Measurements from ENCODE around the gene ITGB3.

ITGB3 gene

GRCh38 chr17:47295874-47296255 is 42.2 kb downstream of the ITGB3 start:
- Histone ChIP-seq H3K4me3 (no peak overlapping the region), H3K4me1 (no peaks in the 10 kb centered on the region), H3K9me3 (no peaks in the 10 kb centered on the region), H3K36me3 (replicated peaks) (no peaks in the 10 kb centered on the region), H3K27me3 (ENCODE audit: low read depth) (no peaks in the 10 kb centered on the region)
- DNase-seq (ENCODE audit: low spot score in 2 of 2) = no peak
- in situ Hi-C loops (cut with MboI; ENCODE audit: low sequenced_read_pairs) = no loop called here

- no peak for DNase-seq (ENCODE audit: low spot score in 2 of 2)
- in situ Hi-C loops (cut with MboI; ENCODE audit: low sequenced_read_pairs) = no loop called here
- no peaks in the 10 kb centered on the region for H3K4me1 ChIP-seq
- H3K36me3 ChIP-seq (replicated peaks) = no peaks in the 10 kb centered on the region
- H3K27me3 ChIP-seq (ENCODE audit: low read depth) = no peaks in the 10 kb centered on the region
- no peak overlapping the region for H3K4me3 ChIP-seq
- H3K9me3 ChIP-seq = 0 out of 2 replicates have a peak, but pooled peaks cover 2% of the 10 kb centered on the region
These were observed 44.2 kb downstream of the ITGB3 start for GRCh38 chr17:47297661-47298400.

GRCh38 chr17:47298712-47299111 is 45.1 kb downstream of the ITGB3 start:
- Histone ChIP-seq H3K4me1 (no peaks in the 10 kb centered on the region), H3K4me3 (no peak overlapping the region), H3K36me3 (replicated peaks) (no peaks in the 10 kb centered on the region), H3K27me3 (ENCODE audit: low read depth) (no peaks in the 10 kb centered on the region), H3K9me3 (0 out of 2 replicates have a peak, but pooled peaks cover 2% of the 10 kb centered on the region)
- DNase-seq (ENCODE audit: low spot score in 2 of 2) = no peak
- in situ Hi-C loops (cut with MboI; ENCODE audit: low sequenced_read_pairs) = no loop called here

DNA sequence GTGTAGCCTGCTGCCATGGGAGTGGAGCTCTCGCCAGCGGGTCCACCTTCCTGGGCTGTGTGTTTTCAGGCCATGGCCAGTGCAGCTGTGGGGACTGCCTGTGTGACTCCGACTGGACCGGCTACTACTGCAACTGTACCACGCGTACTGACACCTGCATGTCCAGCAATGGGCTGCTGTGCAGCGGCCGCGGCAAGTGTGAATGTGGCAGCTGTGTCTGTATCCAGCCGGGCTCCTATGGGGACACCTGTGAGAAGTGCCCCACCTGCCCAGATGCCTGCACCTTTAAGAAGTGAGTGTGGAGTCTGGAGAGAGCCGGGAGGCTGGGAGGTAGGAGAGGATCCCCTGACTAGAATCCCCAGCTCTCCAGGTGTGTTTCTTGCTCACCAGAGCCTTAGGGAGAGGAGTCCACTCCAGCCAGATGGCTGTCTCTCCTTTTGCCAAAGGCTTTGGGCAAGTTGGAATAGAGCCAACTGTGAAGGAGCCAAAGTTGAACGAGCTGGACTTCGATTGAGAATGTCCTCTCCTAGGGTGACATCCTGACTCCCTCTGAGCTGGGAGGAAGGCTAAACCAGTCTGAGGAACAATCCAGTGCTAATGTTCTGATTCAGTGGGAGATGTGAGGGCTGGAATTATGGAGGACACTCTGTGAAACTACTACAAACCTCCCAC is 45.7 kb downstream of the ITGB3 start:
- Histone ChIP-seq H3K9me3 (0 out of 2 replicates have a peak, but pooled peaks cover 2% of the 10 kb centered on the region), H3K36me3 (replicated peaks) (no peaks in the 10 kb centered on the region), H3K27me3 (ENCODE audit: low read depth) (no peaks in the 10 kb centered on the region), H3K4me3 (no peak overlapping the region), H3K4me1 (no peaks in the 10 kb centered on the region)
- no peak for DNase-seq (ENCODE audit: low spot score in 2 of 2)
- in situ Hi-C loops (cut with MboI; ENCODE audit: low sequenced_read_pairs) = no loop called here

DNA sequence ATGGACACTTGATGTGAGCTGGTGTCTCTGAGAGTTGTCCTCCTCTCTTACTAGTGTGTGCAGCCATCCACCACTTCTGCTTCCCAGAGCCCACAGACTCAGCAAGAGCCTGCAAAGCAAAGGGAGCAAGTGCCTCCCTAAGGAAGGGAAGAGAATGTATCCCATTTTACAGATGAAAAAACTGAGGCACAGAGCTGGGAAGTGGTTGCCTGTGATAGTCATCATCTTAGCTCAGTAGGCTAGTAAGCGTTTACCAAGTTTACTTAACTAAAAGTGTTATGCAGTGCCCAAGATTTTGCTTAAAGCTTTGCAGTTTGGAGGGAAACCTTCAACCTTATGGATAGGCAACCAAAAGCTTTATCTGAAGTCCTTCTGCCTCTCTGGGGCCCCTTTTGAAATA is 47.1 kb downstream of the ITGB3 start:
- H3K27me3 ChIP-seq (ENCODE audit: low read depth) = no peaks in the 10 kb centered on the region
- in situ Hi-C loops (cut with MboI; ENCODE audit: low sequenced_read_pairs) = no loop called here
- H3K4me3 ChIP-seq = no peak overlapping the region
- no peak for DNase-seq (ENCODE audit: low spot score in 2 of 2)
- 0 out of 2 replicates have a peak, but pooled peaks cover 2% of the 10 kb centered on the region for H3K9me3 ChIP-seq
- H3K4me1 ChIP-seq = no peaks in the 10 kb centered on the region
- H3K36me3 ChIP-seq (replicated peaks) = no peaks in the 10 kb centered on the region

DNA sequence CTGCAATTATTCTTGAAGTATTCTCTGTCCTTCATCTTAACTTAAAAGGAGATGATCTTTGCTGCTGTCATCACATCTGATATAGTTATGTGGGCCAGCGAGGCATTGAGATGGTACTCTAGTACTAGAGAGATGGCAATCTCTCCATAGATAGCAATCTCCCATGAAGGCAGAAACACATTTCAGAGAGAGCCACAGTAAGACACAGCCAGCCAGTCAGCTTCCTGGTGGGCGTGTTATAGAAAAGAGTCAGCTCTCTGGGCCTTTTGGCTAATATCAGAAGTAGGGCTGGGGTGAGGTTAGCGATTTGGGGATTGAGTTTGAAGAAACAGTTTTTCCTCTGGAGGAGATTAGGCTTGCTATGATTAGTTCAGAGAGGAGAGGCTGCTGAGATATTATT is 47.5 kb downstream of the ITGB3 start:
- in situ Hi-C loops (cut with MboI; ENCODE audit: low sequenced_read_pairs) = no loop called here
- Histone ChIP-seq H3K4me1 (no peaks in the 10 kb centered on the region), H3K9me3 (0 out of 2 replicates have a peak, but pooled peaks cover 2% of the 10 kb centered on the region), H3K4me3 (no peak overlapping the region), H3K27me3 (ENCODE audit: low read depth) (no peaks in the 10 kb centered on the region), H3K36me3 (replicated peaks) (no peaks in the 10 kb centered on the region)
- no peak for DNase-seq (ENCODE audit: low spot score in 2 of 2)

DNA sequence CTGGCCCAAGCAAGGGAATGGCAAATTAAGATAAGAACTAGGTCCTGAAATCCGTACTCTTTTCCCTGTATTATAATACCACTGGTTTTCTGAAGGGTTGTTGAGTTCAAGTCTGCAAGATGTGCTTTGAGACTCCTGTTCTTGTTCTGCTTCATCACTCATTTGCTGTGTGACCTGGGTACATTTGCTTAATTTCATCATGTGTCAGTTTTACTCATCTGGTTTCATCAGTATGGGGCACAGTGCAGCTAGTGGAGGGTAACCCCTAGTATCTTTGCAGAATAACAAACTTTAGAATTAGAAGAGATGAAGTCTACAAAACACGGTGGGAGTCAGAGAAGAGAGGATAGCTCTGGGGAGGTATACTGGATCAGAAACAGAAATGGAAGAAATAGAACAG is 48.2 kb downstream of the ITGB3 start:
- H3K4me3 ChIP-seq = no peak overlapping the region
- no peaks in the 10 kb centered on the region for H3K4me1 ChIP-seq
- in situ Hi-C loops (cut with MboI; ENCODE audit: low sequenced_read_pairs) = no loop called here
- H3K27me3 ChIP-seq (ENCODE audit: low read depth) = no peaks in the 10 kb centered on the region
- H3K9me3 ChIP-seq = 0 out of 2 replicates have a peak, but pooled peaks cover 2% of the 10 kb centered on the region
- DNase-seq (ENCODE audit: low spot score in 2 of 2) = no peak
- H3K36me3 ChIP-seq (replicated peaks) = no peaks in the 10 kb centered on the region

DNA sequence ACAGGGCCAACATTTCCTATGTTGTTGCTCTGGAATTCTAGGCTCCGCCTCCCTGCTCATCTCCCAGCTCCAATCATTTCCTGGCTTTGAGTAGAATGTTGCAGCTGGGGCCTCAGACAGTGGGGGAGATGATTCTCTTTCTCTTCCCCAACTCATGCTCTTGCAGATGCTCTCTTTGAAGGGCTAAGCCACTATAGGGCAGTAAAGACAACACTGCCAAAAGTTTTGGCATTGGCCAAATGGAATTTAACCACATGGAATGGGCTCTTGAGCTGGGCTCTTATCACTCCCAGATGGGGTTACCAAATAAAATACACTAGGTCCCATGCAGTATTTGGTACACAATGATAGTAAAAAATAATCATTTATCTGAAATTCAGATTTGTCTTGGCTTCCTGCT is 50.6 kb downstream of the ITGB3 start:
- Histone ChIP-seq H3K4me3 (no peak overlapping the region), H3K36me3 (replicated peaks) (no peaks in the 10 kb centered on the region), H3K4me1 (no peaks in the 10 kb centered on the region), H3K27me3 (ENCODE audit: low read depth) (no peaks in the 10 kb centered on the region), H3K9me3 (0 out of 2 replicates have a peak, but pooled peaks cover 2% of the 10 kb centered on the region)
- no peak for DNase-seq (ENCODE audit: low spot score in 2 of 2)
- in situ Hi-C loops (cut with MboI; ENCODE audit: low sequenced_read_pairs) = no loop called here

GRCh38 chr17:47305302-47305923 is 51.8 kb downstream of the ITGB3 start:
- 0 out of 2 replicates have a peak, but pooled peaks cover 2% of the 10 kb centered on the region for H3K9me3 ChIP-seq
- no peak for DNase-seq (ENCODE audit: low spot score in 2 of 2)
- in situ Hi-C loops (cut with MboI; ENCODE audit: low sequenced_read_pairs) = no loop called here
- H3K4me1 ChIP-seq = no peaks in the 10 kb centered on the region
- H3K4me3 ChIP-seq = no peak overlapping the region
- no peaks in the 10 kb centered on the region for H3K36me3 ChIP-seq (replicated peaks)
- no peaks in the 10 kb centered on the region for H3K27me3 ChIP-seq (ENCODE audit: low read depth)

DNA sequence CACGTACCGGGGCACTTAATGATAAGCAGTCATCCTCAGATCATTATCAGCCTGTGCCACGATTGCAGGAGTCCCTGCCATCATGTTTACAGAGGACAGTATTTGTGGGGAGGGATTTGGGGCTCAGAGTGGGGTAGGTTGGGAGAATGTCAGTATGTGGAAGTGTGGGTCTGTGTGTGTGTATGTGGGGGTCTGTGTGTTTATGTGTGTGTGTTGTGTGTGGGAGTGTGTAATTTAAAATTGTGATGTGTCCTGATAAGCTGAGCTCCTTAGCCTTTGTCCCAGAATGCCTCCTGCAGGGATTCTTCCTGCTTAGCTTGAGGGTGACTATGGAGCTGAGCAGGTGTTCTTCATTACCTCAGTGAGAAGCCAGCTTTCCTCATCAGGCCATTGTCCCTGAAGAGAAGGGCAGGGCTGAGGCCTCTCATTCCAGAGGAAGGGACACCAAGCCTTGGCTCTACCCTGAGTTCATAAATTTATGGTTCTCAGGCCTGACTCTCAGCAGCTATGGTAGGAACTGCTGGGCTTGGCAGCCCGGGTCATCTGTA is 56.6 kb downstream of the ITGB3 start:
- no peak for DNase-seq (ENCODE audit: low spot score in 2 of 2)
- no peaks in the 10 kb centered on the region for H3K36me3 ChIP-seq (replicated peaks)
- H3K4me3 ChIP-seq = no peak overlapping the region
- no peaks in the 10 kb centered on the region for H3K4me1 ChIP-seq
- H3K27me3 ChIP-seq (ENCODE audit: low read depth) = no peaks in the 10 kb centered on the region
- in situ Hi-C loops (cut with MboI; ENCODE audit: low sequenced_read_pairs) = loop anchor here (5.0 kb wide), 1 partner anchor 78 kb away; no protein-coding TSS in a partner anchor
- no peaks in the 10 kb centered on the region for H3K9me3 ChIP-seq

DNA sequence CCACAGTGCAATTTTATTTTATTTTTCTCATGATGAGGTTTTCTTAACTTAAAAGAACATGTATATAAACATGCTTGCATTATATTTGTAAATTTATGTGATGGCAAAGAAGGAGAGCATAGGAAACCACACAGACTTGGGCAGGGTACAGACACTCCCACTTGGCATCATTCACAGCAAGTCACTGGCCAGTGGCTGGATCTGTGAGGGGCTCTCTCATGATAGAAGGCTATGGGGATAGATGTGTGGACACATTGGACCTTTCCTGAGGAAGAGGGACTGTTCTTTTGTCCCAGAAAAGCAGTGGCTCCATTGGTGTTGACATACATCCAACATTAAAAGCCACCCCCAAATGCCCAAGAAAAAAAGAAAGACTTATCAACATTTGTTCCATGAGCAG is 57.8 kb downstream of the ITGB3 start:
- in situ Hi-C loops (cut with MboI; ENCODE audit: low sequenced_read_pairs) = loop anchor here (5.0 kb wide), 1 partner anchor 79 kb away; no protein-coding TSS in a partner anchor
- no peaks in the 10 kb centered on the region for H3K9me3 ChIP-seq
- no peaks in the 10 kb centered on the region for H3K36me3 ChIP-seq (replicated peaks)
- H3K4me1 ChIP-seq = no peaks in the 10 kb centered on the region; the same call in 1 of the 2 replicates
- H3K4me3 ChIP-seq = no peak overlapping the region
- DNase-seq (ENCODE audit: low spot score in 2 of 2) = no peak
- H3K27me3 ChIP-seq (ENCODE audit: low read depth) = no peaks in the 10 kb centered on the region

DNA sequence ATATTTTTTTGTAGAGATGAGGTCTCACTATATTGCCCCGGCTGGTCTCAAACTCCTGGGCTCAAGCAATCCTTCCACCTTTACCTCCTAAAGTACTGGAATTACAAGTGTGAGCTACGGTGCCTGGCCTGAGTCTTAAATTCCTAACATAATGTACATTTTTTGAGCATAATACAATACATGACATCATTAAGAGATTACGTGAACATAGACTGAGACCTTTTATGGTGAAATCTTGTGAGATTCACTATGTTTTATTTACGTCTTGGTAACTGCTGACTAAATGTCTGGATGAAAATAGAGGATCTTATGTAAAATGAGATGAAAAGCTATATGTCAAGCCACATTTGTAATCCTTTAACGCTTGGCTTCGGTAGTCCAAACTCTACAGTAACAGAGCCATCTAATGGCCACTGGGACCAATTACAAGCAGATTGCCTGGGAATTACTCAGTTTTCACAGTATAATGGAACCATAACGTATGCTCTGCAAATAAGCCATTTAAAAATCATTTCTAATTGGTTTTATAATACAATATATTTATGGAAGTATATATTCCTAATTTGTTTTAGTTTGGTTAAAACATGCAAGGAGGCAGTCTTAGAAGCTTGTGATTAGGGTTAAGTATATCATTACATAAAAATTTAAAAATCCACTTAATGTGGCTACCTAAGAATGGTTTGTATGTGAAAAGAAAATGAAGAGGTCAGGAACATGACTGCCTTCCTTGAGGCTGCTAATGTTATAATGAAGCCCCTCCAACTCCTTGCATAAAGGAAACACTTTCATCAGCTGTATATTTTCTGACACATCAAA is 62.0 kb downstream of the ITGB3 start:
- Histone ChIP-seq H3K4me3 (no peak overlapping the region), H3K4me1 (no peaks in the 10 kb centered on the region; the same call in 1 of the 2 replicates), H3K36me3 (replicated peaks) (no peaks in the 10 kb centered on the region), H3K27me3 (ENCODE audit: low read depth) (no peaks in the 10 kb centered on the region), H3K9me3 (no peaks in the 10 kb centered on the region)
- peak; percentile 46 to 75 for DNase-seq (ENCODE audit: low spot score in 2 of 2)
- in situ Hi-C loops (cut with MboI; ENCODE audit: low sequenced_read_pairs) = no loop called here

DNA sequence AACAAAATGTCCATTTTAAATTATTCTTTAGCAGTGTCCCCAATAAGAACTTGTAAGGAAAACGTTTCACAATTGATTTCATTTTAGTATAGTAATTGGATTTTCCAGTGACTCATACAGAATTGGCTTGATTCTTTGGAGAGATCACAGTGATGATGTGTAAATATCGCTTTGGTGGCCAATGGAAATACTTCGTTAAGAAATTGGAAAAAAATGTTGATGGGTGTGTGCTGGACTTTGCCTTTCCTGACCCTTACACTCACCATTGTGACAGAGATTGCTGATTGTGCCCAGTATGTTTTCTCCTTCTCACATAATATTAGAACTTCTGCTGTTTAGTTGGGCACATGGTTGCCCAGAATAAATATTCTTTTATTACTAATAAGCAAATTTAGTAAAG is 62.7 kb downstream of the ITGB3 start:
- no peaks in the 10 kb centered on the region for H3K27me3 ChIP-seq (ENCODE audit: low read depth)
- H3K9me3 ChIP-seq = peaks cover 4% of the 10 kb centered on the region
- no peak overlapping the region for H3K4me3 ChIP-seq
- no peaks in the 10 kb centered on the region for H3K36me3 ChIP-seq (replicated peaks)
- H3K4me1 ChIP-seq = no peaks in the 10 kb centered on the region; the same call in 1 of the 2 replicates
- in situ Hi-C loops (cut with MboI; ENCODE audit: low sequenced_read_pairs) = no loop called here
- DNase-seq (ENCODE audit: low spot score in 2 of 2) = no peak
